Measurements from ENCODE around the gene LGR5.

DNA sequence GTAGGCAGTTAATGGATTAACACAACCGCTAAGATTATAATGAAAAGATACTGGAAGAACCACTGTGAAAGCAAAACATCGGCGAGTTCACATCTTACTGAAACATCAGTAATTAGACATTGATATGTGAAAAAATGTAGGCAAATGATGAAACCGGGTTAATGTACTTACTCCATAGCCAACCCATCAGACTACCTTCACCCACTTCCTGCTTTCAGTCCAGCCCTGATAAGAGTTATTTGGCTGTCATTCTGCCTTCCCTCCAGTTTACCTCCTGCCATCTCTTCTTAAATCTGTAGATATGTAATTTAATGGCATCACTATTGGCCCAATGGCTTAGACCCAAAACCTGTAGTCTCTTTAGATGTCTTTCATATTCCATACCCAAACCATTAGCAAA lies 46.0 kb upstream of the LGR5 start:
- TF ChIP-seq, protein P1, sequence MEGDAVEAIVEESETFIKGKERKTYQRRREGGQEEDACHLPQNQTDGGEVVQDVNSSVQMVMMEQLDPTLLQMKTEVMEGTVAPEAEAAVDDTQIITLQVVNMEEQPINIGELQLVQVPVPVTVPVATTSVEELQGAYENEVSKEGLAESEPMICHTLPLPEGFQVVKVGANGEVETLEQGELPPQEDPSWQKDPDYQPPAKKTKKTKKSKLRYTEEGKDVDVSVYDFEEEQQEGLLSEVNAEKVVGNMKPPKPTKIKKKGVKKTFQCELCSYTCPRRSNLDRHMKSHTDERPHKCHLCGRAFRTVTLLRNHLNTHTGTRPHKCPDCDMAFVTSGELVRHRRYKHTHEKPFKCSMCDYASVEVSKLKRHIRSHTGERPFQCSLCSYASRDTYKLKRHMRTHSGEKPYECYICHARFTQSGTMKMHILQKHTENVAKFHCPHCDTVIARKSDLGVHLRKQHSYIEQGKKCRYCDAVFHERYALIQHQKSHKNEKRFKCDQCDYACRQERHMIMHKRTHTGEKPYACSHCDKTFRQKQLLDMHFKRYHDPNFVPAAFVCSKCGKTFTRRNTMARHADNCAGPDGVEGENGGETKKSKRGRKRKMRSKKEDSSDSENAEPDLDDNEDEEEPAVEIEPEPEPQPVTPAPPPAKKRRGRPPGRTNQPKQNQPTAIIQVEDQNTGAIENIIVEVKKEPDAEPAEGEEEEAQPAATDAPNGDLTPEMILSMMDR (IDR thresholded peaks at IDR 0.05 in 4 of 5, conservative IDR thresholded peaks at IDR 0.05 in 1 of 5), result no peak
- no peak for TF ChIP-seq POLR2A (IDR thresholded peaks at IDR 0.05)
